Measurements from ENCODE around the gene RNF225.
"Not testable (repeated sequence)": the region's sequence is repeated elsewhere in the genome, so short reads cannot be mapped to it uniquely, and the experiment has no call there.

Gene RNF225

DNA sequence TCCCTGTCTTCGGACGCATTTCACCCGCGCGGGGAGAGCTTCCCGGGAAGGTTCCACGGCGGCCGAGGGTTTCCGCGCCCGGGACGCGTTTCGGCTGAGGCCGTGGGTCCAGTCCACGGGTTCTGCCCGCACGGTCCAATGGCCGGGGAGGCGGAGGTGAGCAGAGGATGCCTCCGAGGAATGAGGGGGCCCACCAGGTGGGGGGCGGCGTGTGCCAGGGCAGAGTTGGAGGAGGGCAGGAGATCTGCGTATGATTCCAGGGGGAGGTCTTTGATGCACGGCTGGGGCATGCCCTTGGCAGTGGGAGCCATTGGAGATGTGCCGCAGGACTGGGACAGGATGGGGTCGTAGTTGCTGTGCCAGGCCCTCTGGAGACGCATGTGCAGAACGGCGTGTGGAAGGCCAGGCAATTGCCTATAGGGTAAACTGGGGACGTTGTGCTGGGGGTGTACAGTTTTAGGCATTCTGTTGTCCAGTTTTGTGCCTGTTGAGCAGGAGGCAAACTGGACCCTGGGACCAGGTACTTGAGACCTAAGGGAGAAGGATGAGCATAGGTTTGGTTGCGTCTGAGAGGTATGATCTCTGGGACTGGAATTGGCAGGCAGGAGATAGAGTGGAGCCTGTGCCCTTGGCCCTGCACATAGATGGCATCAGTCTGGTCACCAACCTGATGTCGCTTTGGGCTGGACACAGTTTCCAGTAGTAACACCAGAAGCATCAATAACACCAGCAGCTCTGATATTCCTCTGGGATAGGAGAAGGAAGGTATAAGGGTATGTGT is 13.7 kb downstream of the RNF225 start:
- no peak for DNase-seq

DNA sequence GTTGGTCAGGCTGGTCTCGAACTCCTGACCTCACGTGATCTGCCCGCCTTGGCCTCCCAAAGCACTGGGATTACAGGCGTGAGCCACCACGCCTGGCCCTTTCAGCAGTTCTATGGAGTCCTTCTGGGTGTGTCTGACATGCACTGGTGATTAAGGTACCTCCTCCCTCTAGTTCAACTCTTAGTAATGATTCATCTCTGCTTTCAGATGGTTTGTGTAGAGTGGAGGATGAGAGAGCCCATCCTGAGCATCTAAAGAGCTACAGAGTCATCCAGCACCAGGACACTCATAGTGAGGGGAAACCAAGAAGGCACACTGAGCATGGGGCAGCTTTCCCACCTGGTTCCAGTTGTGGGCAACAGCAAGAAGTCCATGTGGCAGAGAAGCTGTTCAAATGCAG is 21.1 kb downstream of the RNF225 start:
- no peak for DNase-seq

DNA sequence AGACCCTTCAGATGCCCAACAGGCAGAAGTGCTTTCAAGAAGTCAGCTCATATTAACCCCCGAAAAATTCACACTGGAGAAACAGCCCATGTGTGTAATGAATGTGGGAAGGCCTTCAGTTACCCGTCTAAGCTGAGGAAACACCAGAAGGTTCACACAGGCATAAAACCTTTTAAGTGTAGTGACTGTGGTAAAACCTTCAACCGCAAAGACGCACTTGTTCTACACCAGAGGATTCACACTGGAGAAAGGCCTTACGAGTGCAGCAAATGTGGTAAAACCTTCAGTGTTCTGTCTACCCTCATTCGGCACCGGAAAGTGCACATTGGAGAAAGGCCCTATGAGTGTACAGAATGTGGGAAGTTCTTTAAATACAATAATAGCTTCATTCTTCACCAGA is 21.6 kb downstream of the RNF225 start:
- DNase-seq = no peak

DNA sequence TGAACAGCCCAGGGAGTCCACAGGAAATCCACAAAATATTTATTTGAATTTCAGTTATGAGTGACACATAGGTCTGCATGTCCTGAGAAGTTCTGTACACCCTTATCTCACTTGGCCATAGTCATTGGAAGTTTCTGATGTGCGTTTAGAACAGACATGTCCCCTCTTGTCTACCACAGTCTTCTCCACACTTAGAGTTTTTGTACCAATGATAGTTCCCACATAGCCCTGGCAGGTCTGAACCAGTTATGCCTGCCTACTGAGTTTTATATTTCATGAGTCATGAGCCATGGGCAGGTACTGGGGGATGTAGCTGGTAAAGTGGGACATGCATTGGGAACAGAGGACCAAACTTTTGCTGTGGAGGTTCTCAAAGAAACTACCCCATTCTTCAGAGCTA is 33.2 kb downstream of the RNF225 start:
- DNase-seq = no peak

DNA sequence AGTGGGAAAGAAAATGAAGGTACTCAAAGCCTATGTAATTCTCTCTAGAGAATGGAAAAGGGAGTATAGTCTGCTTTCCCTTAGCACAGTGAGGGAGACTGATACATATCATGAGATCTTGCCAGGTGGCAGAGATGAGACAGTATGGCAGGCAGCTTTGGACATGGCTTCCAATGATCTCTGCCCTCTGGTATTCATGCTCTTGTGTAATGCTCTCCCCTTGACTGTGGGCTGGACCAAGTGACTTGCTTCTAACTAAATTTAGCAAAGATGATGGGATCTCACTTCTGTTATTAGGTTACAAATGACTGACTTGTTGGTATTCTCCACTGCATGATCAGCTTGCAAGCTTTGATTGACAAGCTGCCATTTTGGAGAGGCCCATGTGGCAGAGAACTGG is 34.3 kb downstream of the RNF225 start:
- DNase-seq = no peak

DNA sequence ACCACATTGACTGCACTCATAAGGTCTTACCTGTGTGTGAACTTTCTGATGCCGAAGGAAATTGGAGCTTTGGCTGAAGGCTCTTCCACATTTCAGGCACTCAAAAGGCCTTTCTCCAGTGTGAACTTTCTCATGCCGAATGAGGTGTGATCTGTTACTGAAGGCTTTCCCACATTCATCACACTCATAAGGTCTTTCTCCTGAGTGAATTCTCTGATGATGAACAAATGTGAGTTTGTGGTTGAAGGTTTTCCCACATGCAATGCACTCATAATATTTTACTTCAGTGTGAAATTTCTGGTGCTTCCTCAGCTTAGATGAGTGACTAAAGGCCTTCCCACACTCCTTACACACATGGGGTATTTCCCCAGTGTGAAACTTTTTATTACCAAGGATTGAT is 38.8 kb downstream of the RNF225 start:
- no peak for DNase-seq

DNA sequence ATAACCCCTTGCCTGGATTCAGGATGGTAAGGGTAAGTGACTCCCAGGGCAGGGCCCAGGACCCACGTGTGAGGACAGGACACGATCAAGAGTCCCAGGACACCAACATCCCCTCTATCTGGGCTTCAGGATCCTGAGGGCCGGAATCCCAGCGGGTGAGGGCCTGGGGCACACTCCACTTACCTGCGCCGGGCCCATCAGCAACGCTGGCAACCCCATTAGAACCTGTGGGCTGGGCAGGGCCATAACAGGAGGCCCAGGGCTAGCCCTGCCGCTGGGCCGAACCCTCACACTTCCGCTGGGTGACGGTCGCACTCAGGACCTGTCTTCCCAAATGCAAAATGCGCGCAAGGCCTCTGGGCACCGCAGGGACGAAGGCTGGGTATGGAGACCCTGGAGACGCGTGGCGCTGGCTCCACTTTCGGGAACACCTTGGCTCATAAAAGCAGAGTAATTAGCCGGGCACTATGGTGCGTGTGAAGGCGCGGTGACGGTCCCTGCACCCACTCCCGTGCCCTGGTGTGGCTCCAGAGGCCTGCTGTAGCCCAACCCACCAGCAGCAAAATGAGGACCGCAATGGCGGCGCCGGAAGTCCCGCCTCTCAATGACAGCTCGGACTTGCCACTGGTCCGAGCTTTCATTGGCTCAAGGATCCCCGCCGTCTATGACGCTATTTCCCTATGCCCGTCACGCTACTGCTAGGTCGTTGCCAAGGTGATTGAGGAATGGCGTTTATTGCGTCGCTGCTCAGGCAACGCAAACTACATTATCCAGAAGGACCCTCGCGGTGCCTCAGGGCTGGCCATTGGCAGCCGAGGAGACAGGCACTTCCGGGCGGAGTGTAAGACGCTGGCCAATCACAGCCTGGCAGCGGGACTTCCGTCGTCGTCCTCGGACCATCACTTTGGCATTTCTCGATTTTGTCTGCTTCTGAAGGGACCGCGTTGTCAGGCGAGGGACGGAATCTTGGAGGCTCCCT is 44.4 kb downstream of the RNF225 start, which contains the start of gene ZNF132:
TSS of gene ZNF132 (minus strand) at position 578 of the 979 bp plus-strand sequence. CDS start at position 246, 332 bp downstream.
- DNase-seq = peak; percentile 84

DNA sequence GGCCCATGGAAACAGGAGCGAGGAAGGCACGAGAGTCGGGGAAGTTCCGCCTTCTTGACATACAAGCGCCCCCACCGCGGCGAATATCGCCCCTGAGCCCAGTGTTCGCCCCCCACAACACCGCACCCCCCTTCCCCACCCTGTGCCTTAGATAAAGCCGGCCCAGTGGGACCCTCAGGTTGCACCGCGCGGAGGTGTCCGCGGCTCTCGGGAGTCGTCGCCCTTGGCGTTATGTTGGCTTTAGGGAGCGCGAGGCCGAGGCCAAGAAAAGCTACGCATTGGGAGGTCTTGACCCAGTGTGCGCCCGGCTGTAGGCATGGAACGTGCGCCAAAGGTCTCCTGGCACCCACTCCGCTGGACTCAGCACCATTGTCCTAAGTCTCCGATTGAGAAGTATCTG is 45.1 kb downstream of the RNF225 start:
- DNase-seq = no peak

DNA sequence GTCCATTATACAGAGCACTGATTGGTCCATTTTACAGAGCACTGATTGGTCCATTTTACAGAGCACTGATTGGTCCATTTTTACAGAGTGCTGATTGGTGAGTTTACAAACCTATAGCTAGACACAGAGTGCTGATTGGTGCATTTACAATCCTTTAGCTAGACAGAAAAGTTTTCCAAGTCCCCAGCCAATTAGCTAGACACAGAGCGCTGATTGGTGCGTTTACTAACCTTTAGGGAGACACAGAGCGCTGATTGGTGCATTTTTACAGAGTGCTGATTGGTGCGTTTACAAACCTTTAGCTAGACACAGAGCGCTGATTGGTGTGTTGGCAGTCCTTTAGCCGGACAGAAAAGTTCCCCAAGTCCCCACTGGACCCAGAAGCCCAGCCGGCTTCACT is 47.5 kb downstream of the RNF225 start:
- DNase-seq = not testable (repeated sequence)

Data from stimulated activated CD4-positive, alpha-beta T cell treated with anti-CD3 and anti-CD28 coated beads, Interleukin-12 subunit alpha, Interleukin-12 subunit beta, amount 100 ng/mL, for 4 hours (primary cell).